Kidney epithelial cell (primary cell): ENCODE measurements around the gene ITCH. TPM values are rescaled to one million over a fixed set of nuclear protein-coding genes. Genes with fewer than 3 reads are reported as not detected.
"Not testable (repeated sequence)": the region's sequence is repeated elsewhere in the genome, so short reads cannot be mapped to it uniquely, and the experiment has no call there.

ENCODE experiments used
- DNase-seq: peaks from one replicate; pipeline ENCODE4 v3.0.0-alpha.2; 2010; ENCODE audit warnings: low read depth
- H3K27me3 ChIP-seq: 2 replicates; pipeline ENCODE4 v1.6.0; 2011; ENCODE audit warnings: low read length; ENCODE audit not compliant: control insufficient read depth, insufficient read depth
- H3K36me3 ChIP-seq: 2 replicates; pipeline ENCODE4 v1.5.1; 2011; ENCODE audit warnings: low read length; ENCODE audit not compliant: control insufficient read depth, insufficient read depth
- H3K4me3 ChIP-seq: 2 replicates; pipeline ENCODE4 v1.5.1; 2011; ENCODE audit warnings: low read depth, mild to moderate bottlenecking, control low read depth, low read length
- CTCF ChIP-seq: IDR thresholded peaks from 2 replicates; pipeline ENCODE4 v1.5.1; 2011; ENCODE audit warnings: mild to moderate bottlenecking, moderate library complexity, low read length, control low read depth, inconsistent platforms; ENCODE audit not compliant: insufficient read depth, poor library complexity, severe bottlenecking
- total RNA-seq: library from RNA; depleted of rRNA; stranded (reverse); fragments of >200 nt; gene quantifications from 2 replicates; pipeline ENCODE4 v1.2.3, GENCODE V29; 2015

Gene ITCH
- total RNA-seq, 1 donor from 2014 or later, result 53.5 TPM

DNA sequence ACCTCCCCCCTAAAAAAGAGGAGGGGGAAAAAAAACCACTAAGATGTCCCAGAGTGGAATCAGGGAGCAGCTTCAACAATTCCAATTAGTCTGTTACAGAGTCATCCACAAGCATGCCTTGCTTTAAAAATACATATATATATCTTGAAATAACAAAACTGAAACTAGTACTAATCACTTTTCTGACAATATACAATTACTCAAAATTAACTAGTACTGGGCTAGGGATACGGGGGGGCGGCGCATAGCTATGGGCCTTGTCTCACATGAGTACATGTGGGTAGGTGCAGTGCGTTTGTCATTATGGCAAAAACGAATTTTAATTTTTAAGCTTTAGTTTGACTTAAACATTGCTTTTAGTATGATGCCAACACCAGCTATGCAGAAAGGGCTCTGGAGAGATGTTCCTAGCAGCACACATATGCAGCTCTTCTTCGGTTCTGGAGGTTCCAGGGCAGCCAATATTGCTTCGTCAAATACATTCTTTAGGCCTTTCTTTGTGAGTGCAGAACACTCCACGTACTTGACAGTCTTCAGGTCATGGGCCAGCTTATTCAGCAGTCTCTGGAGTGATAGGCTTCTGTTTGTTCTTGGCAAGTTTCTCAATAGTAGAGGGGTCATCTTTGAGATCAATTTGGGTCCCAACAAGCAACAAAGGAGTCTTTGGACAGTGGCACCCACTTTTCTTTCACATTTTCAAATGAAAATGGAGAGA, 38.8 kb downstream of the ITCH start:
- no peaks in the 10 kb centered on the region for H3K27me3 ChIP-seq
- TF ChIP-seq CTCF, result no peak
- no peak overlapping the region for H3K4me3 ChIP-seq
- no peak for DNase-seq
- H3K36me3 ChIP-seq, result no peaks in the 10 kb centered on the region

DNA sequence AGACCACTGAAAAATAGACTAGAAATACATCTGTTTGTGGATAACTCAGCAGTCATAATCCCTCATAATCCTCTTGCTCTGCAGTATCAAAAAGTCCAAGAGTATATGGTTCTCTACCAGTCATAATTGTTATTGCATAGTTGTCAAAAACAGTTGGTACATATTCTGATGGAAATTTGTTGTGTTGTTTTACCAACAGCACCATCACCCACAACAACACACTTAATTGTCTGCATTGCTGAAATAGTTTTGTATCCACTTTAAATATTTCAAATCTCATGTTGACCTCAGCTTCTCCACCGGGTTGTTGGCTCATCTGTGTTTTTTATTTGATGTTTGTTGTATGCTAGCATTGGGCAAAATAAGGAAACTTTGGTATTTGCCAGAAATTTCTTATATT, 39.4 kb downstream of the ITCH start:
- TF ChIP-seq CTCF, result no peak
- Histone ChIP-seq H3K4me3 (no peak overlapping the region), H3K27me3 (no peaks in the 10 kb centered on the region), H3K36me3 (no peaks in the 10 kb centered on the region)
- DNase-seq, result no peak

DNA sequence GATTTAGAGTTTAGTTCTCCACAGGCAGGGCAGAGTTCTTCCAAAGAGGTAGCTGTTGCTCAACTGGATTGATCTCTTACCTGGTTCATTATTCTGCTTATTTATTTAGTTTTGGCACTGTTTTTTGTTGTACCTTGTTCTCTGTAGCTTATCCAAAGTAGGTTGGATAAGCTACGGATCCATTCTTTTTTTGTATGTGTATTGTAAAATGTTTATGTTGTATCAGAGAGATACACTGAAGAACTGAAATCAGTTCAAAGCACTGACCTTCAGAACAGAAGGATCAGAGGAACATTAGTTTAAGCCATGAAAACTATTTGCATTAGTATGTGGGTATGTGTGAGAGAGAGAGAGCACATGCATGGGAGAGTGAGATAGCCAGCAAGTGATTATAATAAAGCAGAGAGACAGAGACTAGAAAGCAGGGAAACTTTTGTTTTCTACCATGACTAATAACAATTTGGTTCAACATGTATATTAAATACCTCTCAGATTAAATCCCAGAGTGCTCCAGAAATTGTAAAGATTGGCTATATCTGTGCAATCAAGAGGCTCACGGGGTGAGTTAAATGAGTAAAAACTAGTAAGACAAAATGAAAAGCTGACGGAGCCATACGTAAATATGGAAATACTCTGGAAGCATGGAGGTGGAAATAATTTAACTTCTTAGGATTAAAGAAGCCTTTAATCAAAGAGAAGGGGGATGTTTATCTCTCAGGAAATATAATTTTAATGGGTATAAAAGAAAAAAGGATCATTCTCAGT, 40.2 kb downstream of the ITCH start:
- no peak for TF ChIP-seq CTCF
- Histone ChIP-seq H3K4me3 (no peak overlapping the region), H3K36me3 (no peaks in the 10 kb centered on the region)

DNA sequence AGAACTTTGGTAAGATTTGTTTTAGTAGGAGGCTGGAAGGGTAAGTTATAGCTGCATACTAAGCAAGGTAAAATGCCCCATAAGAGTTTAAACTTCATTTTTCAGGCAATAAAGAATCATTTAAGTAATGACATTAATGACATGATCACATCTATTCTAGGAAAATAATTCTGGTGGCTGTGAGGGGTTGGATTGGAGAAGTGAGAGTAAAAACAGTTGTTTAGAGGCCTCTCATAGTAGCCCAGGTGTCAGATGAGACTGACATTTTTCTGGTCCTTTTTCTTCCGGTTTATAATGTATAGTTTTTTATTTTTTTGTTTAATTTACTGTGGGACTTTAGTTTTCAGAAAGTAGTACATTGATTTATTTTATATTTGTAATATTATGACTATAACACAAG, 40.8 kb downstream of the ITCH start:
- no peaks in the 10 kb centered on the region for H3K36me3 ChIP-seq
- no peak overlapping the region for H3K4me3 ChIP-seq
- H3K27me3 ChIP-seq, result no peaks in the 10 kb centered on the region
- no peak for DNase-seq
- TF ChIP-seq CTCF, result no peak

More for the DNA sequence above, 40.2 kb downstream of the ITCH start:
- H3K27me3 ChIP-seq, result no peaks in the 10 kb centered on the region
- no peak for DNase-seq

- no peak overlapping the region for H3K4me3 ChIP-seq
- H3K36me3 ChIP-seq, result no peaks in the 10 kb centered on the region
- H3K27me3 ChIP-seq, result no peaks in the 10 kb centered on the region
- no peak for DNase-seq
- no peak for TF ChIP-seq CTCF
Observed at GRCh38 chr20:34404803-34405202, 41.7 kb downstream of the ITCH start.

GRCh38 chr20:34405247-34405651, 42.2 kb downstream of the ITCH start:
- H3K27me3 ChIP-seq, H3K4me3 ChIP-seq, H3K36me3 ChIP-seq, DNase-seq: not testable (repeated sequence)

DNA sequence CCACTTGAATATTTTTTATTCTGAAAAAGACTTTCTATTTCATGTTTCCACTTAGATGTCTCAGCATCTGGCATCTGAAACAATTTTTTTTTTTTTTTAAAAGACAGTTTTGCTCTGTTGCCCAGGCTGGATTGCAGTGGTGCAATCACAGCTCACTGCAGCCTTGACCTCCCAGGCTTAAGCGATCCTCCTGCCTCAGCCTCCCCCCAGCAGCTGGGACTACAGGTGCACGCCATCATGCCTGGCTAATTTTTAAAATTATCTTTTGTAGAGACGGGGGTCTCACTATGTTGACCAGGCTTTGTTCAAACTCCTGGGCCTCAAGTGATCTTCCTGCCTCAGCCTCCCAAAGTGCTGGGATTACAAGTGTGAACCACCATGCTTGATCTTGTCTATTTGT, 42.9 kb downstream of the ITCH start:
- not testable (repeated sequence) for DNase-seq, H3K36me3 ChIP-seq, H3K4me3 ChIP-seq, H3K27me3 ChIP-seq
